GM18508 (cell line): ENCODE data around the gene CMTM7.

Experiments
- ATAC-seq: cut with Tn5 transposase; IDR thresholded peaks from one replicate; pipeline ENCODE4 v1.9.1; 2021; ENCODE audit warnings: moderate number of reproducible peaks; ENCODE audit not compliant: insufficient read depth, unreplicated experiment

Gene CMTM7

DNA sequence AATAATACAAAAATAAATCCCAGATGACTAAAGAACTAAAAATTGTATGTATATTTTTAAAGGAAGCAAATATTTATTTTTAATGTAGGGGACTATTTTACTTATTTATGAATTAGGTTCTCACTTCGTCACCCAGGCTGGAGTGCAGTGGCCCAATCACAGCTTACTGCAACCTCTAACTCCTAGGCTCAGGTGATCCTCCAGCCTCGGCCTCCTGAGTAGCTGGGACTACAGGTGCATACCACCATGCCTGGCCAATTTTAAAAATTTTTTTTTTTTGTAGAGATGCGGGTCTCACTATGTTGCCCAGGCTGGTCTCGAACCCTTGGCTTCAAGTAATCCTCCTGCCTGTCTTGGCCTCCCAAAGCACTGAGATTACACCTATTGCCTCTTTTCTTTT lies 42.6 kb downstream of the CMTM7 start:
- ATAC-seq, result no peak

DNA sequence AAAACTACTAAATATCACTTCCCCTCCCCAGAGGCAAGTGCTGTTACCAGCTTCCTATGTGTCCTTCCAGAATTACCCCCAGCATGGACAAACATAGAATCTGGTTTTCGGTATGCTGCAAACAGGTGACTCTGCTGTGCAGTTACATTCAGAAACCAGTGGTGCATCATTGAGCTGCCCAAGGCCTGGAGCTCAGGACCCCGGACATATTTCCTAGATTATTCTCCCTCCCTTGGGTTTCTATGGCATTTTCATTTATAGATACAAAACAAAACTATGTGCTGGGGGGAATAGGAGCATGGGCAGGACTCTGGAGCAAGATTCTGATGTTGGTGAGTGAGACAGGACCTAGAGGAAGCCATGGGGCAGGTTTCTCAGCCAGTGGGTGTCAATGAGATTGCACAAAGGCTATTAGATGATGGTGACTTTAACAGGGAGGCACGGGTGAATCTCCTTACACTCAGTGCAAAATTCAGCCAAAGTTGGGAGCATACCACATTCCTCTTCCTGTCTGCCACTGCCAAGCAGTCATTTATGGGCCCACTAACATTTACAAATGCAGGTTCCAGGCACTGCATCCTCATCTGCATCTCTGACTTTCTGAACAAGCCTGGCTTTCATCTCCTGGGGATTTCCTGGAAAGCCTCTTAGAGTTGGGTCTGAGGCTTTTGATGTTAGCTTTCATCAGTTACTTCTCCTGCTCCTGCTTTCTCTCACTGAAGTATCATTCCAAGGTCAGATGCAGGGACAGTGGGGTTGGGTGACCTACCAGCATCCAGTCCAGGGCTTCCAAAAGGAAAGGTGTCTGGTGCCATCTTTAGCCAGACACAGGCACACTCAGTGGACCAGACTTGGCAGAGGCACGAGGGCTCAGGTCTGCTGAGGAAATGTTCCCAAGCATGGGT lies 44.5 kb downstream of the CMTM7 start:
- no peak for ATAC-seq

- no peak for ATAC-seq
Observed at GRCh38 chr3:32436816-32437189, 45.1 kb downstream of the CMTM7 start.

GRCh38 chr3:32437896-32438295 lies 46.2 kb downstream of the CMTM7 start:
- no peak for ATAC-seq

DNA sequence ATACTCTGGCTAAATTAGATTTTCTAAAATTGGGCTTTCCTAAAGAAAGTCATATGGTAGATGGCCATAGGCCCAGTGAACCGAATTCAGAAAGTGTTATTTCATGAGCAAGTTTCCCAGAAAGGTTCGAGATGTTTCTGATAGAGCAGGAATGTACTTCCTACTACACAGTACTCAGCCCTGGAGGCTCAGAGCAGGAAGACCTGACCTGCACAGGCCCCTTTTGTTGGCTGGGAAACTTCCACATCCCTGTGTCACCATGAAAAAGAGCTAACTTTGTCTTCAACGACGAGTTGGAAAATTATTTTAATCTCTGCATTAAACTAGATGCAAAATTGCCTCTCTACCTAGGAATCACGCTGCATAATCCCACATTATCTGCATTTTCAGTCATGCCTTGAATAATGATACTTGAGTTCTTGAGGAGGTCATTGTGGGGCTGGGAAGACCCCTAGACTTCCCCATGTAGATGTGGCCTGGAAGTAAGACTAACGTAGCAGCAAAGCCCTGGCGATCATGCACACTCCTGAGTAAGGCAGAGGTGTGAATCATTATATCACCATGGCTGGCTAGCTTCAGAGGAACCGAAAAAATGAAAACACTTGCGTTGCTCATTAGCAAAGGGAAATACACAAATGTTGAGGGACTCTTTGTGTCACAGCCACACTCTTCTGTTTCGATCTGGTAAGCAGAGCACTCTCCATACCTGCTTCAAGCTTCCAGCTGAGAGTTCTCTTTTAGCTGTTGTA lies 47.1 kb downstream of the CMTM7 start:
- peak; percentile 97 for ATAC-seq

DNA sequence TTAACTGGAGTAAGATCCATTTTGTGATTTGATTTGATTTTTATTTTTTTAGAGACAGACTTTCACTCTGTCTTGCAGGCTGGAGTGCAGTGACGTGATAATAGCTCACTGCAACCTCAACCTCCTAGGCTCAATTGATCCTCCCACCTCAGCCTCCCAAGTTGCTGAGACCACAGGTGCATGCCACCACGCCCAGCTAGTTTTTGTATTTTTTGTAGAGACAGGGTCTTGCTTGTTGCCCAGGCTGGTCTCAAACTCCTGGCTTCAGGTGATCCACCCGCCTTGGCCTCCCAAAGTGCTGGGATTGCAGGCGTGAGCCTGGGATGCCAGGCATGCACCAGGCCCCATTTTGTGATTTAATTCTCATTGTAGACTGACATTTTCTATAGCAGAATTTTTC lies 47.8 kb downstream of the CMTM7 start:
- peak; percentile 4 for ATAC-seq

DNA sequence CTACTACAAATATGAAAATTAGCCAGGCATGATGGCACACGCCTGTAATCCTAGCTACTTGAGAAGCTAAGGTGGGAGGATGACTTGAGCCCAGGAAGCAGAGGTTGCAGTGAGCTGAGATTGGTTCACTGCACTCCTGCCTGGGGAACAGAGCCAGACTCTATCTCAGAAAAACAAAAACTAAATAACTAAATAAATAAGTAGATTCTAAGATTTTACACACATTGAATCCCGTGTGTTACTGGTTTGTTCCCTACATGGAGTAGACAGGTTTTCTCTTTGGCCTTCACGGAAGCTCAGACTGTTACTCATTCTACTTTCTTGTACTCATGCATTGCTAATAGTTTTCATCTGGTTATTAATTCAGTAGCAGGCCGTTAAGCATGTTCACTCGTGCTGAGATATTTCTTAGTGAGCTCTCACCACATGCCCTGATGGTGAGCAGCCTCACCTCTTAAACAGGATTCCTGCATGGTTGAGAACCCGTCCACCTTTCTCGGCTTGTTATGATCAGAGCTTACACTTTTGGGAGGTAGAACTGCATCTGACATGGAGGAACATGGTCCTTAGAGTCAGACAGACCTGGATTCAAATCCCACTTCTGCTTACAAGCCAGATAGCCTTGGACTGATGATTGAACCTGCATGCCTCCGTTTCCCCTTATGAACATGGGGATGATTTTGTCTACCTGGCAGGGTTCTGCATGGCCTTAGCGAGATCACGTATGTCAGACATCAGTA lies 49.1 kb downstream of the CMTM7 start:
- no peak for ATAC-seq

DNA sequence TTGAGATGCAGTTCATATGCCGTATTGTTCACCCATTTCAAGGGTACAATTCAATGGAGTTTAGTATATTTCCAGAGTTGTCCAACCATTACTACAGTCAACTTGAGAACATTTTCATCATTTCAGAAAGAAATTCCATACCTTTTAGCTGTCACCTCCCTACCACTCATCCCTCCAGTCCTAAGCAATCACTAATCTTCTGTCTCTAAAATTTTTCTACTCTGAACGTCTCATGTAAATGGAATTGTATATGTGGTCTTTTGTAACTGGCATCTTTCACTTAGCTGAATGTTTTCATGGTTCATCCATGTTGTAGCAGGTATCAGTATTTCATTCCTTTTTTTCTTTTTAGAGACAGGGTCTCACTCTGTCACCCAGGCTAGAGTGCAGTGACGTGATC lies 51.1 kb downstream of the CMTM7 start:
- ATAC-seq, result no peak

DNA sequence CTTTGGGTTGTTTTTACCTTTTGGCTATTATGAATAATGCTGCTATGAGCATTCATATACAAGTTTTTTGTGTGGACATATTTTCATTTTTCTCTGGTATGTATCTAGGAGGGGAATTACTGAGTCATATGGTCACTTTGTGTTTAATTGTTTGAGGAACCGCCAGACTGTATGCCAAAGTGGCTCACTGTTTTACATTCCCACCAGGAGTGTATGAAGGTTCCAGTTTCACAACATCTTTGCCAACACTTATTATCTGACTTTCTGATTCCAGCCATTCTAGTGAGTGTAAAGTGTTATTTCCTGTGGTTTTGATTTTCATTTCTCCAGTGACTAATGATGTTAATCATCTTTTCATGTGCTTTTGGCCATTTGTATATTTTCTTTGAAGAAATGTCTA lies 51.8 kb downstream of the CMTM7 start:
- ATAC-seq, result no peak

DNA sequence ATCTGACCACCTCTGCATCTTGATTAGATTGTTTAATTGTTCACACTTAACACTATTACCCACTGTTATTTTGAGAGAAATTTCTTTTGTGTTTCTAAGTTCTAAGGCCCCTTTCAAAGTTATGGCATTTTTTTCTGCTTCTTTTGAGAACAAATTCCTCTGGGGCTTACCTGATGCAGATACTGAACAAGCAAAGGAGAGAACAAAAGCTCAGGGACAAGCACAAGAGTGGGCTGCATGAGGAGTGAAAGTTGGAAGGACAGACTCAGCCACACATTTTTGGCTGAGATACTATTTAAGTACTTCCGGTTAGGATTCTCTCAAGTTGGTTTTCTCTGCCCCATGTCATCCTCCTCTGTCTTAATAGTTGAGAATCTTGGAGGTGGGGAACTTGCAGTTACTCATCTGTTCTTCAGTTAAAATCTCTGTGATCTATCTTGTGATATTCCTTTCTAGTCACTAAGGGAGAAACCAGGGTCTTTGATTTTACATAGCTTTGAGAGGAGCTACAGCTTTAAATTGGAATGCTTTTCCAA lies 56.3 kb downstream of the CMTM7 start:
- ATAC-seq, result no peak

DNA sequence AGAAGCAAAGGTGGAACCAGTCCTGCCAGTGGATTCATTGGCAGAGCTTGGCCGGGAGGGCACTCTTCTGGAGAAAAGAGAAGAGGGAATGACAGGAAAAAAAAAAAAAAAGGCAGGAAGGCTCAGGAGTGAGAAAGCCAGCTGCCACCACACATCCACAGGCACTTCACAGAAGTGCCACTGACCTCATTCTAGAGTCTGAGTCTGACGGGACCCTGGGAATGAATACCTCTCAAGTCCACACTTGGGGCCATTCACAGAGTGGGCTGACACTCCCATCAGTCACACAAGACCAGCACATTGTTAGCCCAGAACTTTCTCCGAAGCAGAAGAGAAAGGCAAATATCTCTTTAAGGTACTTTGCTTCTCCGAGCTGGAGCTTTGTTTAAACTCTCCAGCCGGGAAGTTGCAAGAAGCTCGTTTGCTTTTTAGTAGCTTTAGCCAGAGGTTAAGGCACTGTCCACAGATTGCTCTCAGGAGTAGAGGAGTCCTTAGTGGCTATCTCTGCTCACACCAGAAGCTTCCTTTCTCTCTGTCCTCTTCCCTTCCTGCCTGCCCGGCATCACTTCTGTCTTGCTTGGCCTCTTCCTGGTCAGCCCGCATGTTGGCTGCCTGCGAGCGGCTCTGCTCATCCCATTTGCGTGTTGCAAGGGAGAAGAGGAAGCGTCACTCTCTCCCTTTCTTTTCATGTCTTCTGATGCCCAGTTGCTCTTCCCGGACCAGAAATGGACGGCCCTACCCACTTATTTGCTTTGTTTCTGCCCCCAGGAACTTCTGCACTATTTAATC lies 57.2 kb downstream of the CMTM7 start:
- no peak for ATAC-seq

GRCh38 chr3:32449691-32450090 lies 58.0 kb downstream of the CMTM7 start:
- ATAC-seq, result no peak

- ATAC-seq, result no peak
Observed at GRCh38 chr3:32450426-32450825, 58.8 kb downstream of the CMTM7 start.

DNA sequence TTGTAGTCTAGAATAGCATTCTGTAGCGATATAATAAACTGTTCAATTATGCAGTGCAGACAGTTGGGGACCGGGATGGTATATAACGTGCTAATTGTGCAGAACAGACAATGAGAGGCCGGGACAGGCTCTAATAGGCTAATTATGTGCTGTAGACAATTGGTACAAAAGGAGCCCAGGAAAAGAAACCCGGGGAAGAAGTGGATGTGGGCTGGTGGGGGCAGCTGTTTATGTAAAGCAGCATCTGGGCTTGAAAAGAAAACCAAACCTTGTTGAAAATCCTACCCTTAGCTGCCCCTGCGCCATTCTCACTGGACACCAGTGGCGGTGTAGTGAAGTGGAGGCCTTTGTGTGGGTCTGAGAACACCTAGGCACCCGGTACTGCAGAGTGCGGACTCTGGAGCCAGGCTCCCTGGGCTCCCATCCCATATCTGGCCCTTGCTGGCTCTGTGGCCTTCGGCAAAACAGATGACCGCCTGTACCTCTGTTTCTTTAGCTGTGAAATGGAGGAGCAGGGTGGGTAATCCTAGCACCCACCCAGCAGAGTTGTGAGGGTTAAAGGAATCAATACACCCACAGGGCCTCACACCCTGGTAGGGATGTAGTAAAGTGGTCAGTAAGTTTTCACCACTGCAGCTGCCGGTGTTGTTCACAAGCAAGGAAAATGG lies 59.5 kb downstream of the CMTM7 start:
- ATAC-seq, result no peak

DNA sequence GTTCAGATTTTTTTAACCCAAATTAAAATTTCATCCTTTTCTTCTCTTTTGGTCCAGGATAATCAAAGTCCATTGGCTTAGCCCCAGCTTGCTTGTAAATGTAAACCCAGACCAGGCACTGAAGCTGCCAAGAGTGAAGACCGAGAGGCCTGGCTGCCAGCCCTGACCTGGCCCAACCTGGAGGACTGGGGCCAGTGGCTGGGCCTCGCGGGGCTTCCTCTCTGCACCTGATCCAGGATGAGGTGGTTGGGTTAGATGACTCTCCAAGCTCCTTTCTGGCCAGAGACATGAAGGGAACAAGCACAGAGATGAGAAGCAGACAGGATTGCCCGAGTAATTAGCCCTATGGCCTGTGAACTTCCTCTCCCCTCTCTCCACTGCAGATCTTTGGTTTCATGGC lies 60.4 kb downstream of the CMTM7 start:
- ATAC-seq, result no peak

DNA sequence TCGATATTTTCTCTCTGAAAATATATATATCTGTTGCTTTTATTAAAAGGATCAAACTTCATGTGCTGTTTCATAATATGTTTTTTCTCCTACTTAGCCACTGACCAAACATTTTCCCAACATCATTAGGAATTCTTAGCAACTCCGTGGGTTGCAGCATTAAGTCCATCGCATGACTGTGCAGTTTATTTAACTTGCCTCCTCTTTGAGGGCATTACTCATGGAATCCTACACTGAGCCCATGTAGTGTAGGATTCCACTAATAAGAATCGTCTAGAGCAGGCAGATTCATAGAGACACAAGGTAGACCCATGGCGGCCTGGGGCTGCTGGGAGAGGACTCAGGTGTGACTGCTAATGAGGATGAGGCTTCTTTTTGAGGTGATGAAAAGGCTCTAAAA lies 61.7 kb downstream of the CMTM7 start:
- ATAC-seq, result no peak

GRCh38 chr3:32454111-32454510 lies 62.5 kb downstream of the CMTM7 start:
- no peak for ATAC-seq

DNA sequence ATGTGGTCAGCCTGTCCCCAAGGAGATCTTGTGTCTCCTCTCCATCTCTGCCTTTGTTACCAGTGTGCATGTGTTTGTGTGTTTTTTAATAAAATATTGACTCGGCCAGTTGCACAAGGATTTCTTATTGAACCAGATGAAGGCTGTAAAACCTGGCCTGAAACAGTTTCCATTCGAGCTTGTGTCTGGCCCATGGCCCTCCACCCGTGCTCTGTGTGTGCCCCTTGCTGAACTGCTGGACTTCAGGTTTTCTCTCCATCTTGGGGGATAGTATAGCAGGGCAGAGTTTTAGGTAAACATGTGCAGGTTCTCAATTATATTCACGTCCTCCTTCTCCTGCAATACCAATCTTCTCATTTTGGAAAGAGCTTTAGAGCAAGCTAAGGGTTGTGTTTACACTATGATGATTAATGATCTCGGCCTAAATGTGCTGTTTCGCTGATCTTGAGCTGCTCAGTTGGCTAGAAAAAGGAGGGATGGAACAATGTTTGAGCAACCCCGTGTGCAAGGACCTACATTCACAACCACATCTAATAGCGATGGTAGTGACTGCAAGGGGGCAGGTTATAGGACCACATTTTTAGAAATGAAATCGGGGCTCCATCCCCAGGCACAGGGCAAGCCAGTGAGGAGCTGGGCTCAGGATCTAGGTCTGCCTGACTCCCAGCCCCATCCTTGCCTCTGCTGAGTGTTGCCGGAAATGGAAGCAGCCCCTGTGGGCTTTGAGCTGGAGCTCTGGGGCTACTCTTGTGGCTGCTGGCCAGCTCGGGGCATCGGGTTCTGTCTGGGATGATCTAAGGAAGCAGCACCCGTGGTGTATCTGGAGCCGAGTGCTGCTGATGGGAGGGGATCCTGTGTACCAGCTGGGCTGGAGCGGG lies 63.3 kb downstream of the CMTM7 start:
- ATAC-seq, result no peak
